Spleen (tissue), 11 donors: ENCODE results near the gene KRT17. TPM values are rescaled to one million over a fixed set of nuclear protein-coding genes. Genes with fewer than 3 reads are reported as not detected.
"Not testable (repeated sequence)": the region's sequence is repeated elsewhere in the genome, so short reads cannot be mapped to it uniquely, and the experiment has no call there.

Source experiments
- DNase-seq: peaks from one replicate; pipeline ENCODE4 v3.0.0-alpha.2; 2020
- H3K27ac ChIP-seq, 8 donors: fragments of 200-600 bp; sonication (generic) in 7 of 8; 1 replicate in 4 of 8; 2 replicates in 4 of 8; pipeline versions ENCODE4 v1.5.0 to v1.8.0; 2016 to 2021; ENCODE audit warnings: inconsistent platforms in 4 of 8, mild to moderate bottlenecking in 4 of 8, moderate library complexity in 1 of 8
- H3K27me3 ChIP-seq, 7 donors: fragments of 200-600 bp; sonication (generic) in 6 of 7; replicated peaks in 1 of 7; 1 replicate in 4 of 7; 2 replicates in 3 of 7; pipeline versions ENCODE4 v1.5.0 to v1.8.0; 2016 to 2021; ENCODE audit warnings: inconsistent platforms in 3 of 7, mild to moderate bottlenecking in 1 of 7
- H3K36me3 ChIP-seq, 6 donors: fragments of 200-600 bp; sonication (generic) in 5 of 6; 1 replicate in 4 of 6; 2 replicates in 2 of 6; pipeline versions ENCODE4 v1.5.0 to v1.8.0; 2016 to 2021; ENCODE audit warnings: inconsistent platforms in 2 of 6
- H3K4me1 ChIP-seq, 6 donors: fragments of 200-600 bp; sonication (generic) in 5 of 6; 1 replicate in 3 of 6; 2 replicates in 3 of 6; pipeline versions ENCODE4 v1.5.0 to v1.8.0; 2016 to 2021; ENCODE audit warnings: inconsistent platforms in 3 of 6
- H3K4me3 ChIP-seq, 8 donors: fragments of 200-600 bp; sonication (generic) in 7 of 8; 1 replicate in 4 of 8; 2 replicates in 4 of 8; pipeline versions ENCODE4 v1.5.0 to v1.8.0; 2016 to 2021; ENCODE audit warnings: inconsistent platforms in 4 of 8, mild to moderate bottlenecking in 4 of 8, moderate library complexity in 2 of 8
- H3K9me3 ChIP-seq, 8 donors: fragments of 200-600 bp; sonication (generic) in 7 of 8; 1 replicate in 4 of 8; 2 replicates in 4 of 8; pipeline versions ENCODE4 v1.5.0 to v1.8.0; 2016 to 2021; ENCODE audit warnings: inconsistent platforms in 4 of 8
- CTCF ChIP-seq, 11 experiments: fragments of 200-600 bp in 7 of 11; fragments of 450-650 bp in 4 of 11; sonication (generic) in 4 of 11; IDR thresholded peaks in 8 of 11; conservative IDR thresholded peaks in 3 of 11; 1 replicate in 7 of 11; 2 replicates in 4 of 11; pipeline versions ENCODE4 v1.4.0 to v1.8.0; 2016 to 2021; ENCODE audit warnings: antibody characterized with exemption in 11 of 11, inconsistent platforms in 4 of 11, mild to moderate bottlenecking in 1 of 11
- POLR2A ChIP-seq, 3 donors: fragments of 450-650 bp; IDR thresholded peaks; one replicate each; pipeline ENCODE4 v1.5.1; 2017; ENCODE audit warnings: antibody characterized with exemption in 3 of 3, mild to moderate bottlenecking in 1 of 3
- POLR2AphosphoS5 ChIP-seq, 3 donors: sonication (generic); formaldehyde crosslinking; IDR thresholded peaks; one replicate each; pipeline ENCODE4 v1.5.1; 2017; ENCODE audit warnings: antibody characterized with exemption in 3 of 3
- WGBS, 5 donors: extraction: QIAGEN DNeasy Blood & Tissue Kit in 3 of 5; methylation state at CpG; one replicate each; pipeline versions ENCODE4 v1.1.5 to v1.1.7; 2013 to 2018; 5-methylcytosine and 5-hydroxymethylcytosine counted together
- intact Hi-C: fragments of 100-400 bp; cut with DNase I; formaldehyde crosslinking; loops from one replicate; pipeline ENCODE4 v1.15.0; 2023; ENCODE audit warnings: low total_unique reads
- polyA plus RNA-seq, 3 donors: library from polyadenylated mRNA; stranded (reverse); fragments of 200-250 nt; gene quantifications; one replicate each; pipeline ENCODE4 v1.2.1, GENCODE V29; 2013
- total RNA-seq, 7 donors: library from RNA; depleted of rRNA in 3 of 7; stranded (reverse); fragments of >200 nt in 3 of 7; fragmentation: NEBNext Ultra II Directional in 4 of 7; extraction: Animal tissue kit (Norgen Biotek cat#: 25700) in 4 of 7; gene quantifications; one replicate each; pipeline versions ENCODE4 v1.1.0 to v1.2.1, GENCODE V29; 2016 to 2021
- donor health status: healthy with polysubstance abuse.
- donor health status: DM: no; HTN: no; CAD: no; lungs with moderate emphysema.
- donor health status: DM: no; HTN: no; CAD: no.
- donor health status: Bipolar disorder and iron deficiency.
- donor health status: healthy.
- donor health status: DM: no; HTN: no; CAD: no.
- donor health status: DM: yes; HTN: yes; CAD: no.

The KRT17 gene
- total and polyA plus RNA-seq, 10 donors, result 0.58 to 1.2 (median 0.70) TPM; not detected in 7

GRCh38 chr17:41631025-41631897 lies 6.9 kb upstream of the KRT17 start:
- Histone ChIP-seq H3K27me3 (no peaks in the 10 kb centered on the region), H3K4me1 (peaks cover 0 to 17% (median 6%) of the 10 kb centered on the region in 6 donors), H3K9me3 (no peaks in the 10 kb centered on the region), H3K36me3 (no peaks in the 10 kb centered on the region), H3K4me3 (no peak overlapping the region), H3K27ac (no peak overlapping the region)
- WGBS, 5 donors, result 83 to 89% (median 84%) methylated on average over 7 to 8 of the region's 8 CpGs
- intact Hi-C loops, result no loop called here
- no peak for TF ChIP-seq POLR2AphosphoS5 (IDR thresholded peaks at IDR 0.05)
- TF ChIP-seq POLR2A (IDR thresholded peaks at IDR 0.05), result no peak
- no peak for TF ChIP-seq CTCF (IDR thresholded peaks at IDR 0.05 in 8 of 11, conservative IDR thresholded peaks at IDR 0.05 in 3 of 11)
- DNase-seq, result no peak

- TF ChIP-seq POLR2A (IDR thresholded peaks at IDR 0.05), result no peak
- no peak for TF ChIP-seq CTCF (IDR thresholded peaks at IDR 0.05 in 8 of 11, conservative IDR thresholded peaks at IDR 0.05 in 3 of 11)
- no peak for TF ChIP-seq POLR2AphosphoS5 (IDR thresholded peaks at IDR 0.05)
- peak; percentile 22 for DNase-seq
Measured at GRCh38 chr17:41629826-41630670, 5.7 kb upstream of the KRT17 start.

GRCh38 chr17:41629316-41629715 lies 4.9 kb upstream of the KRT17 start:
- no peak for DNase-seq
- no peaks in the 10 kb centered on the region for H3K9me3 ChIP-seq
- H3K27ac ChIP-seq, result no peak overlapping the region
- H3K27me3 ChIP-seq, result peaks cover 0 to 11% (median 0%) of the 10 kb centered on the region in 7 donors
- TF ChIP-seq POLR2A (IDR thresholded peaks at IDR 0.05) (no peak), CTCF (IDR thresholded peaks at IDR 0.05 in 8 of 11, conservative IDR thresholded peaks at IDR 0.05 in 3 of 11) (no peak), POLR2AphosphoS5 (IDR thresholded peaks at IDR 0.05) (no peak)
- intact Hi-C loops, result no loop called here
- WGBS, 5 donors, result 67 to 85% (median 79%) methylated on average over 4 to 10 of the region's 10 CpGs
- H3K36me3 ChIP-seq, result no peaks in the 10 kb centered on the region
- H3K4me3 ChIP-seq, result no peak overlapping the region
- H3K4me1 ChIP-seq, result peaks cover 0 to 7% (median 0%) of the 10 kb centered on the region in 6 donors

More at GRCh38 chr17:41629826-41630670, 5.7 kb upstream of the KRT17 start:
- Histone ChIP-seq H3K27me3 (peaks cover 0 to 9% (median 0%) of the 10 kb centered on the region in 7 donors), H3K4me1 (peaks cover 0 to 7% (median 2%) of the 10 kb centered on the region in 6 donors), H3K36me3 (no peaks in the 10 kb centered on the region), H3K27ac (no peak overlapping the region), H3K4me3 (no peak overlapping the region), H3K9me3 (no peaks in the 10 kb centered on the region)
- intact Hi-C loops, result no loop called here
- WGBS, 5 donors, result 73 to 91% (median 82%) methylated on average over 9 to 13 of the region's 13 CpGs

GRCh38 chr17:41628621-41629255 lies 4.4 kb upstream of the KRT17 start:
- 79 to 93% (median 89%) methylated on average over 11 of the region's 11 CpGs for WGBS, 5 donors
- H3K9me3 ChIP-seq, result not testable (repeated sequence)
- peak; percentile 58 for DNase-seq

GRCh38 chr17:41628073-41628370 lies 3.6 kb upstream of the KRT17 start:
- H3K4me3 ChIP-seq, DNase-seq, H3K27ac ChIP-seq, intact Hi-C loops, H3K36me3 ChIP-seq, H3K4me1 ChIP-seq, H3K9me3 ChIP-seq: not testable (repeated sequence)
- 43 to 80% (median 68%) methylated on average over 1 of the region's 1 CpG; no CpG with 5 or more reads in 1 of the 5 donors for whole genome bisulfite sequencing, 5 donors
- peaks cover 0 to 11% (median 0%) of the 10 kb centered on the region in 7 donors for H3K27me3 ChIP-seq

More at GRCh38 chr17:41628621-41629255, 4.4 kb upstream of the KRT17 start:
- peaks cover 0 to 11% (median 0%) of the 10 kb centered on the region in 7 donors for H3K27me3 ChIP-seq
- H3K27ac ChIP-seq, intact Hi-C loops, H3K36me3 ChIP-seq, H3K4me1 ChIP-seq, H3K4me3 ChIP-seq: not testable (repeated sequence)
